Measurements from ENCODE around the gene SLC13A5. TPM values are rescaled to one million over a fixed set of nuclear protein-coding genes. Genes with fewer than 3 reads are reported as not detected.
"Not testable (repeated sequence)": the region's sequence is repeated elsewhere in the genome, so short reads cannot be mapped to it uniquely, and the experiment has no call there.

The SLC13A5 gene
- total RNA-seq, 2 experiments from 2014 or later: not detected

GRCh38 chr17:6695565-6695964, 17.6 kb downstream of the SLC13A5 start:
- Mint-ChIP-seq H3K27ac (no peak overlapping the region), H3K9me3 (no peaks in the 10 kb centered on the region), H3K4me1 (ENCODE audit: low read depth) (no peaks in the 10 kb centered on the region), H3K4me3 (no peak overlapping the region), H3K27me3 (peaks cover 43% of the 10 kb centered on the region), H3K36me3 (ENCODE audit: low read depth) (no peaks in the 10 kb centered on the region)
- DNase-seq (no peak), ATAC-seq (ENCODE audit: poor library complexity) (no peak)
- Histone ChIP-seq H3K9me3 (ENCODE audit: control insufficient read depth in 1 of 2, insufficient read depth in 1 of 2, low read length in 2 of 2) (no peaks in the 10 kb centered on the region), H3K27me3 (ENCODE audit: control insufficient read depth in 1 of 2, insufficient read depth in 2 of 2, low read length in 2 of 2) (peaks cover 6 to 11% of the 10 kb centered on the region in 2 experiments), H3K4me1 (ENCODE audit: insufficient read depth, low read length) (no peaks in the 10 kb centered on the region), H3K27ac (ENCODE audit: low read depth in 1 of 2, low read length in 2 of 2) (no peak overlapping the region), H3K4me3 (ENCODE audit: low read length) (no peak overlapping the region), H3K36me3 (ENCODE audit: insufficient read depth, low read length) (no peaks in the 10 kb centered on the region)
- CTCF ChIA-PET: no interaction called here
- TF ChIP-seq CTCF (IDR thresholded peaks at IDR 0.05): no peak
- POLR2A ChIA-PET: no interaction called here
- intact Hi-C loops (cut with DNase I, micrococcal nuclease): no loop called here

GRCh38 chr17:6695051-6695450, 18.1 kb downstream of the SLC13A5 start:
- Mint-ChIP-seq H3K27me3 (peaks cover 48% of the 10 kb centered on the region), H3K27ac (no peak overlapping the region), H3K4me1 (ENCODE audit: low read depth) (no peaks in the 10 kb centered on the region), H3K36me3 (ENCODE audit: low read depth) (no peaks in the 10 kb centered on the region), H3K9me3 (no peaks in the 10 kb centered on the region), H3K4me3 (no peak overlapping the region)
- Histone ChIP-seq H3K36me3 (ENCODE audit: insufficient read depth, low read length) (no peaks in the 10 kb centered on the region), H3K9me3 (ENCODE audit: control insufficient read depth in 1 of 2, insufficient read depth in 1 of 2, low read length in 2 of 2) (no peaks in the 10 kb centered on the region), H3K27ac (ENCODE audit: low read depth in 1 of 2, low read length in 2 of 2) (no peak overlapping the region), H3K27me3 (ENCODE audit: control insufficient read depth in 1 of 2, insufficient read depth in 2 of 2, low read length in 2 of 2) (peaks cover 11% of the 10 kb centered on the region in 2 experiments), H3K4me1 (ENCODE audit: insufficient read depth, low read length) (no peaks in the 10 kb centered on the region), H3K4me3 (ENCODE audit: low read length) (no peak overlapping the region)
- no peak for TF ChIP-seq CTCF (IDR thresholded peaks at IDR 0.05)
- ChIA-PET CTCF (no interaction called here), POLR2A (no interaction called here)
- ATAC-seq (ENCODE audit: poor library complexity) (no peak), DNase-seq (no peak)
- intact Hi-C loops (cut with DNase I, micrococcal nuclease): no loop called here

GRCh38 chr17:6691958-6692357, 21.2 kb downstream of the SLC13A5 start:
- POLR2A ChIA-PET; H3K27ac ChIP-seq (ENCODE audit: low read depth in 1 of 2, low read length in 2 of 2): not testable (repeated sequence)

GRCh38 chr17:6691546-6691945, 21.6 kb downstream of the SLC13A5 start:
- no peaks in the 10 kb centered on the region for H3K4me1 Mint-ChIP-seq (ENCODE audit: low read depth)
- no peak for ATAC-seq (ENCODE audit: poor library complexity)
- no peaks in the 10 kb centered on the region for H3K9me3 ChIP-seq (ENCODE audit: control insufficient read depth in 1 of 2, insufficient read depth in 1 of 2, low read length in 2 of 2)
- DNase-seq: no peak
- H3K4me3 ChIP-seq (ENCODE audit: low read length): no peak overlapping the region
- H3K27me3 Mint-ChIP-seq: peaks cover 64% of the 10 kb centered on the region
- ChIA-PET CTCF (no interaction called here), POLR2A (no interaction called here)
- no peaks in the 10 kb centered on the region for H3K4me1 ChIP-seq (ENCODE audit: insufficient read depth, low read length)
- no peak overlapping the region for H3K27ac ChIP-seq (ENCODE audit: low read depth in 1 of 2, low read length in 2 of 2)
- intact Hi-C loops (cut with DNase I, micrococcal nuclease): no loop called here
- no peak for TF ChIP-seq CTCF (IDR thresholded peaks at IDR 0.05)
- H3K9me3 Mint-ChIP-seq: no peaks in the 10 kb centered on the region
- no peak overlapping the region for H3K4me3 Mint-ChIP-seq
- no peak overlapping the region for H3K27ac Mint-ChIP-seq
- H3K36me3 ChIP-seq (ENCODE audit: insufficient read depth, low read length): no peaks in the 10 kb centered on the region
- peaks cover 11 to 18% of the 10 kb centered on the region in 2 experiments for H3K27me3 ChIP-seq (ENCODE audit: control insufficient read depth in 1 of 2, insufficient read depth in 2 of 2, low read length in 2 of 2)
- no peaks in the 10 kb centered on the region for H3K36me3 Mint-ChIP-seq (ENCODE audit: low read depth)

More at GRCh38 chr17:6691958-6692357, 21.2 kb downstream of the SLC13A5 start:
- intact Hi-C loops (cut with DNase I, micrococcal nuclease); H3K4me3 ChIP-seq (ENCODE audit: low read length); ATAC-seq (ENCODE audit: poor library complexity); H3K4me1 ChIP-seq (ENCODE audit: insufficient read depth, low read length); H3K4me1 Mint-ChIP-seq (ENCODE audit: low read depth); H3K36me3 ChIP-seq (ENCODE audit: insufficient read depth, low read length); DNase-seq; H3K27ac Mint-ChIP-seq; CTCF ChIA-PET; H3K9me3 Mint-ChIP-seq; H3K4me3 Mint-ChIP-seq; H3K36me3 Mint-ChIP-seq (ENCODE audit: low read depth); H3K9me3 ChIP-seq (ENCODE audit: control insufficient read depth in 1 of 2, insufficient read depth in 1 of 2, low read length in 2 of 2): not testable (repeated sequence)
- peaks cover 11 to 18% of the 10 kb centered on the region in 2 experiments for H3K27me3 ChIP-seq (ENCODE audit: control insufficient read depth in 1 of 2, insufficient read depth in 2 of 2, low read length in 2 of 2)
- peaks cover 62% of the 10 kb centered on the region for H3K27me3 Mint-ChIP-seq
